HUES6 (cell line): ENCODE data around the gene EFCAB6.

Source experiments
- H3K27ac ChIP-seq: 2 replicates; pipeline ENCODE4 v1.7.0; 2013; ENCODE audit warnings: low read depth, mild to moderate bottlenecking, low read length, inconsistent platforms
- H3K27me3 ChIP-seq: 2 replicates; pipeline ENCODE4 v1.6.1; 2013; ENCODE audit warnings: low read length; ENCODE audit not compliant: control insufficient read depth, insufficient read depth
- H3K36me3 ChIP-seq: 2 replicates; pipeline ENCODE4 v1.6.1; 2013; ENCODE audit warnings: low read length; ENCODE audit not compliant: control insufficient read depth, insufficient read depth
- H3K4me1 ChIP-seq: 2 replicates; pipeline ENCODE4 v1.6.1; 2013; ENCODE audit warnings: low read length; ENCODE audit not compliant: control insufficient read depth, insufficient read depth
- H3K4me3 ChIP-seq: 2 replicates; pipeline ENCODE4 v1.5.1; 2013; ENCODE audit warnings: low read depth, low read length
- H3K9ac ChIP-seq: one replicate; pipeline ENCODE4 v1.6.1; 2013; ENCODE audit warnings: mild to moderate bottlenecking, low read length
- H3K9me3 ChIP-seq: 2 replicates; pipeline ENCODE4 v1.6.1; 2013; ENCODE audit warnings: low read depth, low read length; ENCODE audit not compliant: control insufficient read depth, insufficient read depth

The EFCAB6 gene

DNA sequence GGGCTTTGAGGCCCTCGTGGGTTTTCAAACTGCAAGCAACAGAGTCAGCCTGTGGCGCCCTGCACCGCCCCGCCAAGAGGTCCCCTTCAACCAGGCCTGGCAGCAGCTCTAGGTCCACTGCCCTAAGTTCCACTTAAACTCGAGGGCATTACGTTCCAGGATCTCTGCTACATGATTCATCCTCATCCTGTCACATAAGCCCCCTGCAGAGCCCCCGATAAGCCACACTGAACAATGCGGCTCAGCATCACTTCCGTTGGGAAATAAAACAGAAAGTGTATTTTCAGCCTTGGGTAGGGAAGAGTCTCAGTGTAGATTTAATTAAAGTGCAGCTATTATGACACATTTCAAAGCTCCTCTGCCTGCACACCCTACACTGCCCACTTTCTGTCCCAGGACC is 25.6 kb upstream of the EFCAB6 start:
- no peaks in the 10 kb centered on the region for H3K27me3 ChIP-seq
- H3K27ac ChIP-seq: no peak overlapping the region
- peaks cover 46% of the 10 kb centered on the region for H3K36me3 ChIP-seq
- H3K9ac ChIP-seq: no peak overlapping the region
- H3K4me1 ChIP-seq: no peaks in the 10 kb centered on the region
- no peak overlapping the region for H3K4me3 ChIP-seq
- H3K9me3 ChIP-seq: no peaks in the 10 kb centered on the region

DNA sequence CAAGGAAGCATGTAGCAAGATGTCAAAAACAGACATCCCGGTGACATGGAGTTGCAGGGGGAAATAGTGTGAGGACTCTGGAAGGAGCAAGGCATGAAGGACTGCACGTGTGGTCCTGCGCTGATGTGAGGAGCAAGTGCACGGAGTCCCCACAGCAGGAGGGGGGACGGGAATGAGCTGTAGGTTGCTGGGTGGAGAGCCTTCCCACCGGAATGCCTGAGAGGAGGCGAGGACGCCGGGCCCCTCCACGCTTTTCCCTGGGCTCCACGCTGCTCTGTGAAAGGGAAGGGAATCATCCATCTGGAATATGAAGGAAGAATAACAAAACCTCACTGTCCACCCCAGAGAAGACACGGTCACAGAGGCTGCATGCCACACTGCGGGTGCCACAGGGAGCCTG is 23.6 kb upstream of the EFCAB6 start:
- no peaks in the 10 kb centered on the region for H3K4me1 ChIP-seq
- H3K27me3 ChIP-seq: no peaks in the 10 kb centered on the region
- no peaks in the 10 kb centered on the region for H3K9me3 ChIP-seq

GRCh38 chr22:43835166-43835565 is 23.1 kb upstream of the EFCAB6 start:
- H3K9ac ChIP-seq: no peak overlapping the region
- peaks cover 67% of the 10 kb centered on the region for H3K36me3 ChIP-seq
- no peak overlapping the region for H3K27ac ChIP-seq
- no peak overlapping the region for H3K4me3 ChIP-seq
- H3K9me3 ChIP-seq: no peaks in the 10 kb centered on the region
- no peaks in the 10 kb centered on the region for H3K4me1 ChIP-seq
- no peaks in the 10 kb centered on the region for H3K27me3 ChIP-seq

More for the DNA sequence above, 23.6 kb upstream of the EFCAB6 start:
- Histone ChIP-seq H3K9ac (no peak overlapping the region), H3K27ac (no peak overlapping the region), H3K36me3 (peaks cover 61% of the 10 kb centered on the region), H3K4me3 (no peak overlapping the region)

DNA sequence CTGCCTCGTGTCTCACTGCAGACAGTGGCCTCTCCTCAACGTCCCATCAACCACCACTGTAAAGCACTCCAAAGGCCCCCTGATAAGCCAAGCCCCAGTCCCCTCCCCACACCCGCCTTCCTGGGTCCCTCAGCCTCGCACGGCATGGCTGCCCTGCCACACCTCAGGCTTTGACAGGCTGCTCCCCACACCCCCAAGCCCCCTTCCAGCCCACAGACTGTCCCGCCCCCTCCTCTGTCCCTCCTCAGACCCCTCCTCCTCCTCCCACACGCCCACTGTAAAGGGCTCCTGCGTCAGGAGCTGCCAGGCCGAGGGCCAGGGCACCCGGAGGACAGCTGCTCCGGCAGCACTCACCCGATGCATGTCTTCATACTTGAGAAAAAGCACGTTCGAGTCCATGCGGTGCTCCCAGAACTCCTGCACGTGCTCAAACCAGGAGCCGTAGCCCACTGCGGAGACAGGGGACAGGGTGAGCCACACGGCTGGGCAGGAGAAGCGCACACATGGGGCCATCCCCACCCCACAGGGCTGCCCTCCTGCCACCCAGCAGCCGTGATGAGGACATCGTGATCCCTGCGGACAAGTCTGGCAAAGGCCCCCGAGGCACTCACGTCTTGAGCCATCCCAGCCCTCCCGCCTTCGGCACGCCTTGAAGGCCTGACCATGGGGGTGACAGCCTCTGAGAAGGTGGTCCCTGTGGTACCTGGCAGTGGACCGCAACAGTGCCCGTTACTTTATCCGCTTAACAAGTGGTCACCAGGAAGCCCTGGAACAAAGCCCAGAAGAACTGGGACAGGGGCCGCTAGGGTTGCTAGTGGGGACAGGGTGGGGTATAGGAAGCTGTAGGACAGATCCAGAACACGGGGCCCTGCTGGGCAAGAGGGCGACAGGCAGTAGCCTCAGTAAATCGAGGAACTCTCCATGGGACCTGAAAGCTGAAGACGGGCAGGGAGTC is 21.5 kb upstream of the EFCAB6 start:
- H3K9ac ChIP-seq: no peak overlapping the region
- H3K4me1 ChIP-seq: peaks cover 8% of the 10 kb centered on the region; the same call in 1 of the 2 replicates
- no peak overlapping the region for H3K4me3 ChIP-seq
- H3K27me3 ChIP-seq: no peaks in the 10 kb centered on the region
- peaks cover 61% of the 10 kb centered on the region for H3K36me3 ChIP-seq
- H3K9me3 ChIP-seq: no peaks in the 10 kb centered on the region
- H3K27ac ChIP-seq: no peak overlapping the region

- H3K9ac ChIP-seq: no peak overlapping the region
- H3K27ac ChIP-seq: no peak overlapping the region
- H3K4me1 ChIP-seq: peaks cover 14% of the 10 kb centered on the region; the same call in 1 of the 2 replicates
- H3K36me3 ChIP-seq: peaks cover 51% of the 10 kb centered on the region
- H3K27me3 ChIP-seq: no peaks in the 10 kb centered on the region
- no peaks in the 10 kb centered on the region for H3K9me3 ChIP-seq
- H3K4me3 ChIP-seq: no peak overlapping the region
Observed at GRCh38 chr22:43832393-43833265, 20.5 kb upstream of the EFCAB6 start.

- Histone ChIP-seq H3K4me1 (peaks cover 17% of the 10 kb centered on the region; the same call in 1 of the 2 replicates), H3K27me3 (no peaks in the 10 kb centered on the region), H3K27ac (no peak overlapping the region), H3K9me3 (no peaks in the 10 kb centered on the region), H3K9ac (no peak overlapping the region), H3K4me3 (no peak overlapping the region), H3K36me3 (peaks cover 43% of the 10 kb centered on the region)
Observed at GRCh38 chr22:43831561-43832392, 19.7 kb upstream of the EFCAB6 start.

DNA sequence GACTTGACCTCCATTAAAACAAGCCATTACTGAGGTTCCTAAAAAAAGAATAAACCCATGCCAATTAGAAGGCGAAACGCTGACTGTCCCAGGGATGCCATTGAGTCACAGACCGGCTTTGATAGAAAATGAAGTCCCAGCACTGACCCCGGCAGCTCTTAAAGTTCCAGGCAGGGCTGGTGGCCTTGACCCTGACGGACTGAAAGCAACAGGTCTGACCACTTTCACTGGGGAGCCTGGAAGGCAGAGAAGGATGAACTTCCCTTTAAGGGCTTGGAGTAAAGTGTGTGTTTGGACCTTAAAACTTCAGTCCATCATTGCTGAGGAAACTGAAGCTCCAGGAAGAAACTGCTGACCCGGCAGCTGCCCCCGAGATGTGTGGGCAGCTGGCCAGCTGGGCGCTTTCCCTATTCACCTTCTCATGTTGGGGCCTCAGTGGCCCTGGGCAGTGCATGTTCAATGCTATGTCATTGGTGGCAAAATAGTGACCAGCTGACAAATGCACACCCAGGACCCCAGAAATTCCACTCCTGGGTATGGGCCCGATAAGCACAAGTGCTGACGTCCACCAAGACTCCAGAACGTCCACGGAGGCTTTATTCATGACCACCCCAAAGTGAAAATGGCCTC is 18.9 kb upstream of the EFCAB6 start:
- peaks cover 40% of the 10 kb centered on the region for H3K36me3 ChIP-seq
- no peaks in the 10 kb centered on the region for H3K9me3 ChIP-seq
- no peak overlapping the region for H3K4me3 ChIP-seq
- no peak overlapping the region for H3K27ac ChIP-seq
- H3K4me1 ChIP-seq: peaks cover 21% of the 10 kb centered on the region; the same call in 1 of the 2 replicates
- H3K27me3 ChIP-seq: no peaks in the 10 kb centered on the region
- no peak overlapping the region for H3K9ac ChIP-seq

- H3K9me3 ChIP-seq: no peaks in the 10 kb centered on the region
- H3K27ac ChIP-seq: no peak overlapping the region
- H3K4me1 ChIP-seq: peaks cover 21% of the 10 kb centered on the region; the same call in 1 of the 2 replicates
Observed at GRCh38 chr22:43829904-43830851, 18.1 kb upstream of the EFCAB6 start.

DNA sequence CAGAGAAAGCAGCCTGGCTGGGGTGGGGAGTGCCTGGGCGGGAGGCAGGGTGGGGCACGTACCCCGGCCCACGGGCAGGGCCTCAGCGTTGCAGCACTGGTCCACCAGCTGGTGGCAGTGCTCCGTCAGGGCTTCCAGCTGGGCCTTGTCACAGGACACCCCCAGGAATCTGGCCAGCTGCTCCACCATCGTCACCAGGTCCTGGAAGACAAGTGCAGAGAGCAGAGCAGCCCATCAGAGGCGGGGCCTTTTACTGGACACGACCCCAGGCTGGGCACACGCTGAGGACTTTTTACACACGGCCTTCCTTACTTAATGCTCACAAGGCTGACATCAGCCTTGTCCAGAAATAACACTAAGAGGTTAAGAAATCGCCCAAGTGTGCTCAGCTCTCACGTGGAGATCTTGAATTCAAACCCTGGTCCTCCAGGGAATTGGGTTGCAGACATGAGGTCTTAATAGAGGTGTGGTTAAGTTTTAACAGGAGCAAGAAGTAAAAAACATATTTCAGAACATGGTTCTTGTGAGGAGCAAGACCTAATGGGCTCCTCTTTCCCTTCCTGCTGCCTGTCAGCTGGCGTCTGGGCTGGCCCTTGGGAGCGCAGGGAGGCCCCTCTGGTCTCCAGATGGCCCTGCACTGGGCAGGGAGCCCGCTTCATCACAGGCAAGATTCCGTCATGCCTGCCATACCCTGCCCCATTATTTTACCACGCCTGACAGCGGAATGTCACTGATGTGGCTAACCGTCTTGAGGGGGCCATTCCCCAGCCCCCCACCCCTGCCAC is 17.1 kb upstream of the EFCAB6 start:
- peaks cover 25% of the 10 kb centered on the region; the same call in 1 of the 2 replicates for H3K4me1 ChIP-seq
- H3K9me3 ChIP-seq: no peaks in the 10 kb centered on the region
- H3K4me3 ChIP-seq: no peak overlapping the region
- no peak overlapping the region for H3K27ac ChIP-seq
- H3K27me3 ChIP-seq: no peaks in the 10 kb centered on the region
- peaks cover 37% of the 10 kb centered on the region for H3K36me3 ChIP-seq
- H3K9ac ChIP-seq: no peak overlapping the region

More at GRCh38 chr22:43829904-43830851, 18.1 kb upstream of the EFCAB6 start:
- Histone ChIP-seq H3K36me3 (peaks cover 39% of the 10 kb centered on the region), H3K9ac (no peak overlapping the region), H3K4me3 (no peak overlapping the region), H3K27me3 (no peaks in the 10 kb centered on the region)
